GM12873 (cell line): ENCODE data around the gene DYNLL1.

Experiments
- CTCF ChIP-seq: IDR thresholded peaks from 2 replicates; pipeline ENCODE4 v1.5.1; 2012; ENCODE audit warnings: low read depth, mild to moderate bottlenecking, moderate library complexity, low read length, control low read depth; ENCODE audit not compliant: insufficient read depth; ENCODE audit errors: missing control alignments

DYNLL1 gene

DNA sequence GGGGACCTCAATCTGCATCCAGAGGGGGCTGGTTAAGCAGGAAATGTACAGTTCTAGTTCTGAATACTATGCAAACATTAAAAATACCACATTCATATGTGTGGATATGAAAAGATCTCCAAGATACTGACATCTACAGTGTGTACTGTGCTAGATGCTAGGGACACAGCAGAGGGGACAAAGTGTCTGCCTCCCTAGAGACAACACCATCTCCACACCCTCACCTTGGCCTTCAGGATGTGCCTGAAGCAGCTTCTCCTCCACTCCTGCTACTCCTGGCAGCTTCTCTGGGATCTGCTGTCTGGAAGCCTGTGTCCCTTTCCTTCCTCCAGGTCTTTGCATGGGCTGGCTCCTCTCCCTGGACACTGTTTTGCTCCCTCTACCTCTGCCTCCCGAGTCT, 15.7 kb upstream of the DYNLL1 start:
- no peak for TF ChIP-seq CTCF

DNA sequence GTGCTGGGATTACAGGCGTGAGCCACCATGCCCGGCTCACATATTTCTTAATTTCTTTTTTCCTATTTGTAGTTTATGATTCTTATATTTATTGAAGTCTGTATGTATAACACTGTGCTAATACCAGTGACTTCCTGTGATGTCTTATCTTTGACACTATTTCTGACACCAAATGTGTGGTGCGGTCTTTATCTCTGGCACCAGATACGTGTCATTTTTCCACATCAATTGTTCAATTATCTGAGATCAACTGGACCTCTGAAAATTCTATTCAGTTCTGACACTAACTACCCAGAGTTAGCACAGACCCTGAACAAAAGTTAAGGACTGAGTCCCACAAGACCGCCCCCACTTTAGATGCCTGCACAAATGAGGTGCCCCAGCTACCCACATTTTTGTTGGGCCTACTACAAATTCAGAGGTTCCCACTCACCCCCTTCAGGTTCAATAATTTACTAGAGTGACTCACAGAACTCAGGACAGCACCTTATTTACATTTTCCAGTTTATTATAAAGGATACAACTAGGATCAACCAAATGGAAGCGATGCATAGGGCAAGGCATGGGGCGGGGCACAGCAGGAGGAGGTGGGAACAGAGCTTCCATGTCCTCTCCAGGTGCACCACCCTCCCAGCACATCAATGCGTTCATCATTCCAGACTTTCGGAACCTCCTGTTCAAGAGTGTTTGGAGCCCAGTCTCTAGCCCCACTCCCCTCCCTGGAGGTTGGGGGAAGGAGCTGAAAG, 14.7 kb upstream of the DYNLL1 start:
- no peak for TF ChIP-seq CTCF

- no peak for TF ChIP-seq CTCF
Measured at GRCh38 chr12:120483621-120484020, 12.3 kb upstream of the DYNLL1 start.

- TF ChIP-seq CTCF = no peak
Measured at GRCh38 chr12:120485961-120486881, 9.7 kb upstream of the DYNLL1 start.

- TF ChIP-seq CTCF = no peak
Measured at GRCh38 chr12:120488057-120488640, 7.8 kb upstream of the DYNLL1 start.

DNA sequence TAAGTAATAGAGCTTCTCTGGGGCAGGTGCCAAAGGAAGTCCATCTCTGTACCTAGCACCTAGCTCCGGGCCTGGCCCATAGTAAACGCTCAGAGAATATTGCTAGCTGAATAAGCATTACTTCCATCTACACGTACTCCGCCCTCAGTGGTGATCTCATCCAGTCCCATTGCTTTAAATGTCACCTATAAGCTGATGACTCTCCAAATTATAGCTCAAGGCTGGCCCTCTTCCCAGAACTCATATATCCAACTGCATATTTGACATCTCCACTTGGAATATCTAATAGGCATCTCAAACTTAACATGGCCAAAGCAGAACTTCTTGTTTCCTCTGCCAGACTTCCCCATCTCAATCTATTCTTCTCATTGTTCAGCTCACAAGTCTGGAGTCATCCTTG, 6.9 kb upstream of the DYNLL1 start:
- no peak for TF ChIP-seq CTCF

- TF ChIP-seq CTCF = no peak
Measured at GRCh38 chr12:120490325-120490724, 5.6 kb upstream of the DYNLL1 start.
